Stimulated activated CD4-positive, alpha-beta T cell treated with anti-CD3 and anti-CD28 coated beads, Interleukin-15, amount 100 ng/mL, for 48 hours (primary cell): Measurements from ENCODE around the gene PIF1.
A peak's percentile ranks its signal among the peaks of the same experiment; 100 is the strongest.
"Not testable (repeated sequence)": the region's sequence is repeated elsewhere in the genome, so short reads cannot be mapped to it uniquely, and the experiment has no call there.

Source experiments
- DNase-seq, 2 donors: peaks; one replicate each; pipeline ENCODE4 v3.0.0-alpha.2; 2020; ENCODE audit warnings: low read depth in 2 of 2

The PIF1 gene

GRCh38 chr15:64847876-64848716, 22.6 kb upstream of the PIF1 start:
- no peak for DNase-seq

GRCh38 chr15:64847448-64847847, 22.0 kb upstream of the PIF1 start:
- DNase-seq, result no peak

- DNase-seq, result no peak
These were observed 21.6 kb upstream of the PIF1 start for GRCh38 chr15:64847016-64847415.

GRCh38 chr15:64845831-64846595, 20.6 kb upstream of the PIF1 start:
- DNase-seq, result no peak

GRCh38 chr15:64845183-64845611, 19.8 kb upstream of the PIF1 start:
- no peak for DNase-seq

GRCh38 chr15:64844576-64845145, 19.2 kb upstream of the PIF1 start:
- DNase-seq, result no peak

GRCh38 chr15:64843991-64844390, 18.5 kb upstream of the PIF1 start:
- DNase-seq, result no peak

- no peak for DNase-seq
These were observed 17.6 kb upstream of the PIF1 start for GRCh38 chr15:64842986-64843561.

- DNase-seq, result no peak
These were observed 16.9 kb upstream of the PIF1 start for GRCh38 chr15:64842096-64842939.

GRCh38 chr15:64841344-64842095, 16.1 kb upstream of the PIF1 start, which contains the start of gene PLEKHO2:
PLEKHO2 (plus strand) TSS chr15:64841915; CDS start chr15:64842017, 102 bp downstream.
- DNase-seq, result peak; percentile 71 to 85

- DNase-seq, result no peak
These were observed 15.6 kb upstream of the PIF1 start for GRCh38 chr15:64841060-64841343.

GRCh38 chr15:64837502-64837901, 12.1 kb upstream of the PIF1 start:
- DNase-seq, result no peak

- DNase-seq, result no peak
These were observed 10.6 kb upstream of the PIF1 start for GRCh38 chr15:64836023-64836536.

- DNase-seq, result no peak
These were observed 8.2 kb upstream of the PIF1 start for GRCh38 chr15:64833690-64834089.

- no peak for DNase-seq
These were observed 3.5 kb upstream of the PIF1 start for GRCh38 chr15:64828985-64829384.

GRCh38 chr15:64824929-64825430, 467 bp downstream of the PIF1 start:
- no peak for DNase-seq

- DNase-seq, result no peak
These were observed 9.0 kb downstream of the PIF1 start for GRCh38 chr15:64816452-64816851.

GRCh38 chr15:64814965-64815364, 10.5 kb downstream of the PIF1 start:
- DNase-seq, result not testable (repeated sequence)

- DNase-seq, result not testable (repeated sequence)
These were observed 11.2 kb downstream of the PIF1 start for GRCh38 chr15:64814283-64814682.

- DNase-seq, result no peak
These were observed 12.4 kb downstream of the PIF1 start for GRCh38 chr15:64813075-64813474.
